ENCODE measurements around the gene USP12.
"Not testable (repeated sequence)": the region's sequence is repeated elsewhere in the genome, so short reads cannot be mapped to it uniquely, and the experiment has no call there.

Gene USP12

DNA sequence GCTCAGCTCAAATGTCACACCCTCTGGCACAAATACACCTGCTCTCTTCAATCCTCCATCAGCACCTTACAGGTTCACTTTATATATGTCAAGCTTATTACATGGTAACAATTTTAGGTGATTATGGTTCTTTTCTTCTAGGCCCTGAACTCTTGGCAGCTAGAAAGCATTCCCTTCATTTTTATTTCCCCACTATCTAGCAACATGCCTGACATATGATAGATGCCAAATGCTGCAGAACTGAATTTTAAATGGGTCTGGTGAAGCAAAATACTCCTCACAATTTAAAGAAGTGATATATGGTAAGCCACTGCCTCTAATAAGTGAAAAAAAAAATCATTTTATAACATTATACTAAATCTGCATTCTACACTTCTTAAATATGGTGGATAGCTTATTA, 95.2 kb downstream of the USP12 start:
- DNase-seq (ENCODE audit: low spot score) = no peak

- no peak for DNase-seq (ENCODE audit: low spot score)
These were observed 98.4 kb downstream of the USP12 start for GRCh38 chr13:27073186-27073585.

- DNase-seq (ENCODE audit: low spot score) = not testable (repeated sequence)
These were observed 105.5 kb downstream of the USP12 start for GRCh38 chr13:27066123-27066522.

DNA sequence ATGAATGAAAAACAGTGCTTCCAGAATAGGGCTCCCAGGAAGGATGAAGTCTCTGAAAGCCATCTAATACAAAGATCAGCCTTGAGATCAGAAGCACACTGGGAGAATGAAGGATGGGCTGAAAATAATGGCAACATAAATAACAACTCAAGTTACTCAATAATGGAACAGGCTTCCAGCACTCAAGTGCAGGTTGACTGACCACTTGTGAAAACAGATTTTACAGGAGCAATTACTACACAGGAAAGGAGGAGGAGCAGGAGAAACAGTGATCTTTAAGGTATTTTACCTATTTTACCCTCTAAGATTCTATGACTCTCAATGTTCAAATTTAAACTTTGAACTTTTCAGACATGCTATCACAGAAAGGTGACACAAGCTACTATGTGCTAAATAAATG, 106.0 kb downstream of the USP12 start:
- no peak for DNase-seq (ENCODE audit: low spot score)

DNA sequence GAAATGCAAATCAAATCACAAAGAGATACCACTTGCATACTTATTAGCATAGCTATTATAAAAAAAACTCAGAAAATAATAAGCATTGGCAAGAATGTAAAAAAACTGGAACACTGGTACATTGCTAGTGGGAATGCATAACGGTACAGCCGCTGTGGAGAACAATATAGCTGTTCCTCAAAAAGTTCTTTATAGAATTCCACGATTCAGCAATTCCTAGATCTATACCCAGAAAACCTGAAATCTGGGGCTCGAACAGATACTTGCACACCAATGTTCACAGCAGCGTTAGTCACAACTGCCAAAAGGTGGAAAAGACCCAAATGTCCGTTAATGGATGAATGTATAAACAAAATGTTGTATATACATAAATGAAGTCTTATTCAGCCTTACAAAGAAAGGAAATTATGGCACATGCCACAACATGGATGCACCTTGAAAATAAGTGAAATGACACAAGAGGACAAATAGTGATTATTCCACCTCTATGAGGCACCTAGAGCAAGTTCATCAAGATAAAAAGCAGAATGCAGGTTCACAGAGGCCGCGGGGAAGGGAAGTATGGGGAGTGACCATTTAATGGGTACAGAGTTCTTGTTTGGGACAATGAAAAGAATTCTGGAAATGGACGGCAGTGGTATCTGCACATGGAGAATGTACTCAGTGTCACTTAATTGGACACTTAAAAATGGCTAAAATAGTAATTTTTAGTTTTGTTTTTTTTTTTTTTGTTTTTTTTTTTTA, 107.2 kb downstream of the USP12 start:
- DNase-seq (ENCODE audit: low spot score) = no peak

GRCh38 chr13:27057817-27058216, 113.8 kb downstream of the USP12 start:
- DNase-seq (ENCODE audit: low spot score) = no peak

DNA sequence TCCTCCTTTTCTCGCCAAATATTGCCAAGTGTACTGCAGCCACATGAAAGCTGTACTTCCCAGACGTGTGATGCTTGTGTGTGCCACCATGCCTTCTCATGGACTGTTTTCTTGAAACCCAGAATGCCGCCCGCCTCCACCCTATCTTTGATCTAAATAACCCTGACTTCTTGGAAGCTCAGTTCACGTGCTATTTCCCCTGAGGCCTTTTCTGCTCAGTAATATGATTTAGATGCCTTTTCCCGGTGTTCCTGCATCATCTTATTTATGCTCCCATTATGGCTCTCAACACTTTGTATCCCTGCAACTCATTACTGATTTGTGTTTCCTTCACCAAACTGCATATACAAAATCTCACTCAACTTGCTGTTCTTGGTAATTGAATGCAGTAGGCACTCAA, 116.1 kb downstream of the USP12 start:
- DNase-seq (ENCODE audit: low spot score) = no peak

- DNase-seq (ENCODE audit: low spot score) = no peak
These were observed 116.9 kb downstream of the USP12 start for GRCh38 chr13:27054760-27055159.

DNA sequence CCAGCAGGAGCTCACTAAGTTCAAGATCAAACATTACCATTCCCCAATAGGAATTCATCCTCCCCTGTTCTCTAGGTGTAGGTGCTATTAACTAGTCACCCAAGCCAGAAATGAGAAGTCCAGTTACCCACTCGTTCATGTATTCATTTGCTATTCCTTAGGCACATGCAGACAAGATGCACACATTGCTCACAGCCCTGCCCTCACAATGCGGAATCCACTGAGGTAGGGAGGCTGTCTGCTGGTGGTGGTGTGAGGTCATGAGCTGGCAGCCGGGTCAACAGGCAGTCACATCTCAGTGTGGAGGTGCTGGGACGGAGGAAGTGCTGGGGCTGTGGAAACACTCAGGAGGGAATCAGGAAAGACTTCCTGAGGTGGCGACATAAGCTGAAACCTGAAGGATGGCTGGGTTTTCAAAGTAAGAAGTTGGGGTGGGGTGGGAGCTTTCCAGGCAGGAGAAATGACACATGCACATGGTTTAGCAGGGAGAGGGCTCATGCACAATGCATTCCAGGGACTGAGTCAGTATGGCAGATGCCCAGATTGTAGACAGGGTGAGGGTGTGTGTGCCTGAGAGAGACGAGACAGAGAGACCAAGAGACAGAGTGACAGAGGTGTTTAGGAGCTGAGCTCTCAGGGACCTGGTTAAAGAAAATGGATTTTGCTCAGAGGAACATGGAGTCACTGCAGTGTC, 117.6 kb downstream of the USP12 start:
- DNase-seq (ENCODE audit: low spot score) = no peak

DNA sequence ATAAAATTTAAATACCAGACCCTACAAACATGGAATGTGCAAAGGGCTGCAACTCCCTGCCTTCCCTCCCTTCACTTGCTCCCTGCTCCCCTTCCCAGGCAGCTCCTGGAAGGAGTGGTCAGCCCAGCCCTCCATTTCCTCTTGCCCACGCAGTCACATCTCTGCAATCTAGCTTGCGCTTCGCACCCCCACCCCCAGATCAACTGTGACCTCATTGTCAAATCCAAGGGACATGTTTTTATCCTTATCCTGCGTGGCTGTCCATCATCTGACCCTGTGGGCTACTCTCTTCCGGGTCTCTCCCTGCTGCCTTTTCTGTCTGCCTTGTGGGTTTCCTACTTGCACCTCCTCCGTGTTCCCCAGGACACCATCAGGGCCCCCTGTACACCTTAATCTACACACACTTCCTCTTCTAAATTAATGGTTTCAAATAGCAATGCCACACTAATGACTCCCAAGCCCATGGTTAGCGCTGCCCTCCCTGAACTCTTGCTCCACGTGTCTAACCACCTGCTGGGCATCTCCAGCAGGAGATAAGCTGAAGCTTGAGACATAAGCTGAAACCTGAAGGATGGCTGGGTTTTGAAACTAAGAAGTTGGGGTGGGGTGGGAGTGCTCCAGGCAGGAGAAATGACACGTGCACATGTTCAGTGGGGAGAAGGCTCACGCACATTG, 118.3 kb downstream of the USP12 start:
- DNase-seq (ENCODE audit: low spot score) = no peak

DNA sequence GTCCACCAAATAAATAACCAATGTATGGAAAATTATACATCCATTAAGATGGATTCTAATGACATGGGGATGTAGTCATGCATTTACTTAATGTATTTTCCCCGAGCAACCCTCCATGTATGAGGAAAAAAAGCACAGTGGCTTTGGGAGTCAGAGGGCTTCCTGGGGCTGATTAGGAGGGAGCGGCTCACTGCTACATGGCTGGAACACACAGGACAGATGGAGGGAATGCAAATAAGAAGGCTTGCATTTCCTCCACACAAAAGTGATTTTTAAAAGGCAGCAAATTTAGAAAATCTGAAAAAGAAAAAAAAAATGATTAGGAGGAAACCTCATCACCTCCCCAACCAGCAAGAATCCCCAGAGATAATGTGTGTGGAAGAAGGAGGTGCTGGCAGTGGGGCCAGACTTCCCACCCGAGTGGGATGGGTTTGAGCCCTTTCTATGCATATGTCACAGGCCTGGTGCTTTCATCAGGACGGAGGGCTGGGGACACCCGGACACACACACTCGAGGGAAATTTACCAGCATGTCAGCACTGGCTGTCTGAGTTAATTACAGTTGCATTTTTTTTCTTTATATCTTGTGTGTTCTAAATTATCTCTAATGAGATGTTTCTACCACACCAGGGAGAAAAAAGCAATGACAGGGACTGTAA, 118.9 kb downstream of the USP12 start:
- DNase-seq (ENCODE audit: low spot score) = no peak

GRCh38 chr13:27047081-27047480, 124.5 kb downstream of the USP12 start:
- no peak for DNase-seq (ENCODE audit: low spot score)

- DNase-seq (ENCODE audit: low spot score) = no peak
These were observed 126.6 kb downstream of the USP12 start for GRCh38 chr13:27044837-27045570.

- no peak for DNase-seq (ENCODE audit: low spot score)
These were observed 128.6 kb downstream of the USP12 start for GRCh38 chr13:27043013-27043412.

DNA sequence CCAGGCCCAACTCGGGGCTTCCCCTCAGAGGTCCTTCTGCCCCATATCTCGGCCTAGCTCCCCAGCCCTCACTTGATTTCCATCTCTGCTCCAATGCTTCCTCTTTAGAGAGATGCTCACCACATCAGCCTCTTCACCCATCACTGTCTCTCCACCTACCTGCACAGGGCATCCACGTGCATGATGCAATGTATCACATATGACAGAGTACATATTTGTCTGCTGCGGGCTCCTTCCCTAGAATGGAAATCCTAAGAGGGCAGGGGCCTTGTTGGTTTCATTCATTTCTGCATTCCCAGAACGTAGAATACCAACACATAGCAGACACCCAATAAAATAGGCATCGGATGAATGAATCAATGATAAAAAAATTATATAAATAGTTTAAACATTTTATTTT, 130.3 kb downstream of the USP12 start:
- no peak for DNase-seq (ENCODE audit: low spot score)

- no peak for DNase-seq (ENCODE audit: low spot score)
These were observed 130.8 kb downstream of the USP12 start for GRCh38 chr13:27040826-27041108.

GRCh38 chr13:27039171-27039701, 132.4 kb downstream of the USP12 start:
- no peak for DNase-seq (ENCODE audit: low spot score)

DNA sequence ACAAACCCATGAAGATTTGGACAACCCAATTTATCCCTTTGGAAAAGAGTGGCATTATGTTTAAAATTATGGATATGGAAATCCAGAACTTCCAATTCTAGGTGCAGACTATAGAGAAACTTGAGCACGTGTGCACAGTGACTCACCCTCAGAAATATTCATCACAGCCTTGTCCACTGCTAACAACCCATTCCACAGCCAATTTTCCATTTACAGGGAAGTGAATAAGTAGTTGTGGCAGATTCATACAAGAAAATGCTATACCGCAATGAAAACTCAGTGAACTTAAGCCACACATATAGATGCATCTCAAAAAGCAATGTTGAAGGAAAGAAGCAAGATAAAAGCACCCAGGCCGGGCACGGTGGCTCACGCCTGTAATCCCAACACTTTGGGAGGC, 133.3 kb downstream of the USP12 start:
- DNase-seq (ENCODE audit: low spot score) = no peak

GRCh38 chr13:27037571-27037970, 134.0 kb downstream of the USP12 start:
- DNase-seq (ENCODE audit: low spot score) = no peak

DNA sequence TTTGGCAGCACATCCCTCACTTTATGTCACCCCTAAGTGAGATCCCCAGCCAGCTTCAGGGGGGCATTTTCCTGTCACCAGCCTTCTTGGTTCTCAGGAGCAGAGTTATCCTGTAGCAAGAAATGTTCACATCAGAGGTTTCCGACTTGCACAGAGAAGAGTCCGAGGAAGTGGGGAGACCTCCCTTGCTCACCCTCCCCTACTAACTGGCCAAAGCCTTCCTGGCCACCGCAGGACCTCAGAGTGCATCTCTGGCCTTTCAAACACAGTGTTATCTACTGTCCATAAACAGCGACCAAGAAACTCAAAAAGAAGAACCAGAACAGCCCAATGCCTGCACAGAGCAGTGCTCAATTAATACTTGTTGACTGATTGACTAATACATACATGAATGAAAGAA, 134.4 kb downstream of the USP12 start:
- DNase-seq (ENCODE audit: low spot score) = no peak

GRCh38 chr13:27036236-27036981, 135.2 kb downstream of the USP12 start:
- no peak for DNase-seq (ENCODE audit: low spot score)

Data from CD4-positive, alpha-beta T cell treated with Interleukin-2 at 100 ng/mL for 4 hours (primary cell).